GM18907 (cell line): ENCODE data around the gene FOXN3.

ENCODE experiments used
- ATAC-seq: cut with Tn5 transposase; IDR thresholded peaks from one replicate; pipeline ENCODE4 v1.9.1; 2021; ENCODE audit warnings: mild to moderate bottlenecking, moderate library complexity; ENCODE audit not compliant: unreplicated experiment

Gene FOXN3

DNA sequence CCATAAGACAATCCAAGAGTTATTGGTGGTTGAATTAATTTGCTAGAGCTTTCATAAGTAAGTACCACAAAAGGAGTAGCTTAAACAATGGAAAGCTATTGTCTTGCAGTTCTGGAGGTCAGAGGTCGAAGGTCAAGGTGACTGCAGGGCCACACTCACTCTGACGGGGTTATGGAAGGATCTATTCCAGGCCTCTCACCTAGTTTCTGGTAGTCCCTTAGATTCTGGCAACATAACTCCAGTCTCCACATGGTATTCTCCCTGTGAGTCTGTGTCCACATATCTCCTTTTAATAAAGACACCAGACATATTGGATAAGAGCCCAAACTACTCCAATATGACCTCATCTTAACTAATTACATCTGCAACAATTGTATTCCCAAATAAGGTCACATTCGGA lies 273.4 kb downstream of the FOXN3 start:
- no peak for ATAC-seq

DNA sequence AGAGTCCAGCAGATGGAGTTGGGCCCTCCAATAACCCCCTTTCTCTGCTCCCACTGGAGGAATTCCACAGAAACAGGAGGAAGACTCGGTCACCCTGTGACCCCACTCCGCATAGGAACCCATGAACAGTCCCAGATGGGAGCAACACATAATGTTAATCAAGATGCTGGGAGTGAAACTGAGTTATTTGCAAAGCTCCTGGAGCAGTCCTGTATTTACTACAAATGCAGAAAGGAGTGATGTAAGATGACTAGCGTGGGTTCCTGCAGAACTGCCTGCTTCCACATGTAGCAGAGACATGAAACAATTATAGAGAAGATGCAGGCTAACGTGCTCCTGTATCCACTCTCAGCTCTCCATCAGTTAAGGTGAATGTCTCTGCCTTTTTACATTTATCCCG lies 274.7 kb downstream of the FOXN3 start:
- no peak for ATAC-seq

DNA sequence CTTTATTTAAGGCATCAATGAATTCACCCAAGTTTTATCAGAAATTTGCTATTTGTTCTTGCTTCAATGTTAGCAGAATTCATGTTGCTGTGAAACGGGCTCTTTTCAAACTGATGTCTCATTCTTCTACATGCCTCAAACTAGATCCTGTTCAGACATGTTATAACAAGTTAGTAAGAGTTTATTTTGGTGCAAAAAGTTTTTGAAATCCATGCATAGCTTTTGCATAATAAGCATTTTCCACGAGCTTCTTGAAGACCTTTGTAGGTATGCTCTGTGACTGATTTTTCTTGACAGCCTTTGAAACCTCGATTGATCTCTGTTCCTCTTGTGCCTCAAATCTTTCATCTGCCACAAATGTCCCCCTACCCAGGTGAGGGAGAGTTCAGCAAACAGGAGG lies 275.2 kb downstream of the FOXN3 start:
- ATAC-seq, result no peak

DNA sequence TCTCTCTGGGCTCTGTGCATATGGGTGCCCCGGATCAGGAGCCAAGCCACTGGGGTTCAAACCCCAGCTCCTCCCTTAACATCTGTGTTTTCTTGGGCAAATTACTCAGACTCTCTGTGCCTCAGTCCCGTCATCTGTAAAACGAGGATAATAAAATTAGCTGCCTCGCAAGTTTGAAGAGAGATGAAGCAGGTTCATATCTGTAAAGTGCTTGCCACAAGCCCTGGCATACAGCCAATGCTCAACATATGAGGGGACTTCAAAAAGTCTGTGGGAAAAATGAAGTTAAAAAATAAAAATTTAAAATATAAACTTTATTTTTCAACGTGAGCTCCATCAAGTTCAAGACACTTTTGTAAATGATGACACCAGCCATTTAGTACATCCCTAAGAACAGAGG lies 276.7 kb downstream of the FOXN3 start:
- ATAC-seq, result no peak

DNA sequence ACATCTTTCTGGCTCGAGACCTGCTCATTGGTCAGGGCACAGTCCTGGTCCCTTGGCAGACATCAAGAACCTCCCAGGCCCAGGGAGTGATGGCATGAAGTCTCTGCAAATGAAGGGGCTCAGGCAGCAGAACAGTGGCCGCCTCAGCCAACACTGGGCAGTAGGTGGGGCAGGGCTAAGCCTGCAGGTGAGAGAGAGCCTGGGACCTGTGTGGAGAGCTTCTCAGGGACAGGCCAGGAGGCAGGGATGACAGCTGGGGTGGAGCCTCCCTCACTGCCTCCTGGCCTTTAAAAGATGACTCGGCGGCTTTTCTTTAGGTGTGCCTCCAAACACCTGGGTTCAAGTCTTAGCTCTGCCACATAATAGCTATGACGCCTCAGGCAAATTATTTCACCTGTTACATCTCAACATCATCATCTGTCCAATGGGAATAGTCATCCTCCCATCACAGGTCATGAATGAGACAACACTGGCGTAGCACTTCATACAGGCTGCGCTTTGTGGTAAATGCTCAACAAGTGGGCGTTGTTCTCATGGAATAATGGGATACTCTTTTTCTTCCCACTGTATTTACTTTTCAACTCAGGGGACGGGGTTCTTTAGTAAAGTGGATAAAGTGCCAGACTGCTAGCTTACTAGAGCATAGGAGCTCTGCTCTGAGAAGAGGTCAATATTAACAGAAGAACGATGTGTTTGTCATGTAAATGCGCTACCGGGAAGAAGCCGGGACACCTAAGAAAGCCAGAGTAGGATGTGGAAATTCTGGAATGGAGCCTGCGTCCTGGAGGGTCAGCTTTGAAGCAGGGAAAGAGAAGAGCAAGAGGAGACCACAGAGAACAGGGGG lies 277.4 kb downstream of the FOXN3 start:
- no peak for ATAC-seq

DNA sequence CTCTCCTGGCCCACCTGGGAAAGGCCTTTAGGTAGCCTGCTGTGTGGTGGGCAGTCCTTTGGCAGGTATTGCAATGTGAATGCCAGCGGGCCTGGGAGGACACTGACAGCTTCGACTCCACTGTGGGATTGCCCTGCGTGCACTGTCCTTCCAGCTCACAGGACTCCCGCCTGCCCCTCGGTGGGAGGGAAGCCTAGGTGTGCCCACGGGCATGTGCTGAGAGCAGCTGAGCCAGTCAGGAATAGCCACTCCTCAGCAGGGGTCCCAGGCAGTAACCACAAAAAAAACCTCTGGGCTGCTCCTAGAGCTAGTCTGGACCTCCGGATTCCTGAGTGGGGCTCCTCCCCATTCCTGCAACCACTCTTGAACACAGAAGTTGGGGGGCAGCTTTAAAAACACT lies 278.2 kb downstream of the FOXN3 start:
- ATAC-seq, result no peak

DNA sequence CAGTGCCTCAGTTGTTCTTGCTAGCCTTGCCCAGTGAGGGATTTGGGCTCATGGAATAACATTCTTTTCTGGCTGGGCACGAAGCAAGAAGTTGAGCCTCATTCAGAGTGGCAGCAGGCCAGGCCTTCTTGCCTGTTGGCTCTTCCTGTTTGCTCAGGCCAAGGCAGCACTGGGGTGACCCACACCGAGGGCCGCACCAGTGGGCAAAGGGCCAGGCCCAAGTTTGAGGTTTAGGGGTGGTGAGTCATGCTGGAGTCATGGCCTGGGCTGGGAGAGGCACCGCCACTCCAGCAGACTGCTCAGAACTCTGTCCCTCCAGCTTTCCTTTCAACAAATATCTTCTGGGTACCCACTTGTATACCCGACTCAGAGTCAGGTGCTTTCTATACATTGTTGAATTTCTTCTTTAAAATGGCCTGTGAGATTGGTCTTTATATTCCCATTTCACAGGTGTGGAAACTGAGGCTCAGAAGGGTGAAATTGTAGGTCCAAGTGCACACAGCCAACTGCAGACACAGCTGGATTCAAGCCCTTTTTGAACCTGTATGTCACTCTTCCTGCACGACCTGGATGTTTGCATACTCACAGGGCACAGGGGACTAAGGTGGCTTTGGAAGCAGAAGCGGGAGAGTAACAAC lies 279.4 kb downstream of the FOXN3 start:
- ATAC-seq, result no peak

DNA sequence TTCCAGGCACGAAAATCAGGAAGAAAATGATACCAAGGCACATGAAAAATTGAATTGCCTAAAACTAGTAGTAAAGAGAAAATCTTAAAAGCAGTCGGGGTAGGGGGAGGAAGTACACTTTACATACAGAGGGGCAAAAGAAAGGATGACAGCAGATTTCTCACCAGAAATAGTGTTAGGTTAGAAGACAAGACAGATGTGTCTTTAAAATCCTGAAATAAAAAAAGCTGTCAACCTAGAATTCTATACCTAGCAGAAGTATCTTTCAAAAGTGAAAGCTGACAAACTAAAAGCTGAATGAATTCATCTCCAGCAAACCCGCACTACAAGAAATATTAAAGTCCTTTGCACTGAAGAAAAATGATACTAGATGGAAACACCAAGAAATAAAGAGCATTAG lies 280.4 kb downstream of the FOXN3 start:
- ATAC-seq, result no peak

DNA sequence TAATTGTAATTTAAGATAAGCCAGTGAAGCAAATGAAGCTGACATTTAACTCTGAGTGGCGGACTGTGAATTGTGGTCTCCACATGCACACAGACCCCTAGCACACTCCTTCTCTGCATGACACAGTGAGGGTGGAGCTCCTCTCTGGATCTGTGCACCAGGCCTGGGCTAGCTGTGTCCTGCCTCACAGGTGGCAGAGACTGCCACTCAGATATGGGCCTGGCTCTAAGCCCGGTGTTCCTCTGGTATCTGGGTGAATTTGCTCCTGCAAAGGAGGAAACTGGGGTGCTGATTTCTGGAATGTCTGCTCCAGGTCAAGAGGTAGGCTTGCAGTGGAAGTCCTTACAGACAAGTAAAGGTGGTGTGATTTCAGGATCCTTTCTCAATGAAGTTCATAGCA lies 282.4 kb downstream of the FOXN3 start:
- no peak for ATAC-seq

DNA sequence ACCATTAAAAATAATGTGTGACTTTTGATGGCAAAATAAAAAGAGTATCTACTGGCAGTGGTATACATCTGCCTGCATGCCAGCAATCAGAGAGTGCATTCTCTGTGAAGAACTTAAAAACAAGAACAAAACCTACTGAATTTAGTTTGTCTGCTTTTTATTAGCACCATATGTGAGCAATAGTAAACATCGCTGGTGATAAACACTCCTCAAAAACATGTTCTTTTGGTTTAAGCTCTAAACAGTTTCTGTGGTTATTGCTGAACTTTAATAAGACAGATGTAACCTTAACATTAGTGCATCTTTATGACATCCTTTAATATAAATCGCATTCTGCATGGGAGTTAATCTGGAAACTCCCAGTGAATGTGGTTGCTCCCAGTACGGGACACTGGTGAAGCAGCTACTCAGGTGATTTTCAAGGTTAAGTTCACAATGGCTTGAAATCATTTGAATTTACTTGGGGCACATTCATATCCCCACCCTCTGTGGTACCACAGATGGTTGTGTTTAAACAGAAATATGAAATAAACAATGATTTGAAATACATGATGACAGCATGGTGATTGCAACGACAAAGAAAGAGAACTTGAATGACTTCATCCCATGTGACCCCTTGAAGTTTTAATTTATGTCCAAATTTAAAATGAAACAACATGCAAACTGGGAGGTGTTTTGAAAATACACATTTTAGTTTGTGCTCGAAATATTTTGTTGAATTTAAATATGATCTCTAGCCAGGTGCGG lies 285.9 kb downstream of the FOXN3 start:
- ATAC-seq, result no peak

DNA sequence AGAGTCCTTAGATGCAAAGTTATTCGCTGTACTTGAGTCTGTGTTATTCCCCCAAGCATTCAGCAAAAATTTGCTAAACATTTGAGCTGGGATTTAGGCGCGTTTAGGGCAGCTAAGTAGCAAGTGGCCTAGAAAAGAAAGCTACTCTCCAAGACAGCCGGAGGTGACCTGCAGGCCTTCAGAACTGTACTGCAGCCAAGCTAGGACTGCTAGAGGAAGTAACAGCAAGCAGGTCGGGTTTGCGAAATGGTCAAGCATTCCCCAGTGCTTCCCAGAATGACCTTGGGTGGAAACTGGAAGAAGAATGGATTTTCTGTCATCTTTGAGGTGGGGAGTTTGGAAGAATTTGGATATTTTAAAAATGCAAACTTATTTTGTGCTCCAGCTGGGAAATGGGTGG lies 287.5 kb downstream of the FOXN3 start:
- no peak for ATAC-seq

DNA sequence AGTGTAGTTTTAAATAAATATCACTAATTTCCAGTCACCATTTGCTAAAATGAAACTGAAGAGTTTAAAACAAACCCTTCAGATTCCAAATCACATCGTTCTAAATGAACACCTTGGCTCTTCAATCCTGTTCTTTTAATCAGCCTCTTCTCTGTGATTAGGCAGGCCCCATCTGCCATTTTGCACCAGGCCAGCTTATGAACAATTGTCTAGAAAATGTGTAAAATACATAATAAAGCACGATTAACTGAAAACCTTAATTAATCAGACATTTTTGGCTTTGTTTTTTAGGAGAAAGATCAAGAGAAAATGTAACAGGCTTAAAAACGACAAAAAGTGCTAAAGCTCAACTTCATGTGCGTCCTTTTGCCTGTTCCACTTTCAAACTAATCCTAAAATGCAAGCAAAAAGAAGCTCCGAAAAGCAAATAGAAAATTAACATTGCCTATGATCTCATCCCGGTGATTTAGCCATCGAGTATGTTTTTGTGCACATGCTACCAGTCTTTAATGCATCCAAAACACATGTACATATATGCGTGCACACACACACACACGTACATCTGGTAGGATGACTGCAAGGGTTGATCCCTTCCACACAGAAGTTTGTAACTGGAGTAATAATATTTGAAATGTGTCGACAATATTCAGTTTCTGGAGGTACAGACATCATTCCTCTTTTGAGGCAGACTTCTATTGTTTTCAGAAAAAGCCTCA lies 288.6 kb downstream of the FOXN3 start:
- no peak for ATAC-seq

DNA sequence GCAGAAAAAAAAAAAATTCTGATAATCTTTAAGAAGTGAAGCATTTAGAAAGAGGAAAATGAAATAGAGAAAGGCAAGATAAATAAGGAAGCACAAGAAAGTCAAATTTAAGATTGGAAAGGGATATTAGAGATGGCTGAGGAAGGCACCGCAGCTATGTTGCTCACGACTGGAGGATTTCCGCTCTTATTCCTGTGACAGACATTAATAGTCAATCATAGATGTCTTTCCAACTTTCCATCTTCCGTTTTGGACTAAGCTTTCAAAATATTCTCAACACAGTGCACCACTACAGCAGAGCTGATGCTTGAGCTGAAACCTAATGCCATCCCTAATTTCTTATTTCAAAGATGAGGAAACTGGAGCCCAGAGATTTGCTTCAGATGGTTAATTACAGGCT lies 290.6 kb downstream of the FOXN3 start:
- no peak for ATAC-seq

DNA sequence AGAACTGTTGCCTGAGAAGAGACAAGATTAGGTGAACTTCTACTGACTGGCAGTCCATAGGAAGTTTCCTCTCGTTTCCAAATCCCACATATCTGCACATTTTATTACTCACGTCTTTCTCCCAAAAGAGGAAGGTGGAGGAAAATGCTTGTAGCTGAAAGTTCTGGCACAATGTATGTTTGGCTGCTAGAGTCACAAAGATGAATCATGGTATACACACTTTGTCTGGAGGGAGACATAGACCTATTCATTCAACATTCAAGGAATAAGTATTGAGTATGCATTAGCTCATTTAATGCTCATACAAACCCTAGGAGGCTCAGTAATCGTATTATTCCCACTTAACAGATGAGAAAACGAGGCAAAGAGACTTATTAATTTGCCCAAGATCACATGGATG lies 291.8 kb downstream of the FOXN3 start:
- no peak for ATAC-seq

DNA sequence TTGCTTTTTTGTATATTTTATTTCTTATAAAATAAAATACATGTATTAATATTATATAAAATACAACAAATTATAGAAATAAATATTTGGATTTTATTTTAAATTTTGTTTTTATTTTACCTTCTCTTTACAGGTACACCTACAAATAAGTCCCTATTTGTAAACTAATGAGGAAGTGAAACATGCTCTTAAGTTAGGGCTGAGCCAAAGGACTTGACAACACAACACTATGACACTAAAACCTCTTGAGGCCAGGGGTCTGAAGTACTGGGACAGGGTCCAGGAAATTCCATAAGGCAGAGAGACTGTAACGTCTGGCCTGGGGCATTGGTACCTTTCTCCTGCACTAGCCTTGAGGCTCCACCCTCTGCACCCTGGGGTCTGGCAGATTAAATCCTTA lies 293.2 kb downstream of the FOXN3 start:
- no peak for ATAC-seq

DNA sequence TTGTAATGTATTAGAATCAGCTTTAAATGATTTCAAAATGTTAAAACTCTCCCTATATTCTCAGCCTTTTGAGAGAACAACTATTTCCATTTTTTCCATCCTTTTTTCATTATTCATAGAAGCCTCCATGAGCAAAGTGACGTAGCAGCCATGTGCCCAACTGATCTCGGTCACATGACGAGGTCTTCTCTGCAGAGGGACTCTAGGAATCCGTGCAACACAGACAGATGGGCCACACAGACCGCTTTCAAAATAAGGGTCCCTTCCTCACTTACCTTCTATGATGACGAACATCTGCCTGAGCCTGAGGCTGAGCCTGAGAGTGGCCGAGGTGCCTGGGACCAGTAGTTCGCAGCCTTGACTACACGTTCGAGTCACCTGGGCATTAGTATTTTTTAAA lies 293.8 kb downstream of the FOXN3 start:
- no peak for ATAC-seq

DNA sequence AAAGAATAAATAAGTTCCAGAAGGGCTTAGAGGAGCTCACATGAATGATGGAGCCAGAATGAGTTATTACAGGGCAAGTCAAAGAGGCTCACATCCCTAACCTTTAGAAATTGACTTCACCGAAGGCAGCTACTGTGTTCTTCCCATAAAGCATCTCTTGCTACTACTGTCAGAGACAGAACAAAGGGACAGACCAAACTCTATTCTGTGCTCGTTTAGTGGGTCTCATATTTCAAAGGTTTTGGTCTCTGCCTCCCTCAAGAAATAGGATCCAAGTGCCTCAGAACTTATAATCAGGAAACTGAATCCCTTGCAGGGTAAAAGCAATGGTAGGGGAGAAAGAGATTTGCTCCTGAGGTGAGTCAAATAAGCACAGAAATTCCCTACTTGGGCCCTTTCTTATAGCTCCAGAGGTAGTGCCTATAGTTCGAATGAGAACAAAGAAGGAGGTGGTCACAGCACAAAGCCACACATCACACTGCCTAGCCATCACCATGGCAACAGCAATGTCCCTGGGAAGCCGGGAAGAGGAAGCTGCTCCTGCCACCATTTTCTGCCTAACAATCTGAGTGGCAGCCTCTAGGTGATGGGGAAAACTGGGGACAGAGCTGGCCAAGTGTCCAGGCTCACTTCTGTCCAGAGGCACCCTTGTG lies 294.9 kb downstream of the FOXN3 start:
- no peak for ATAC-seq

DNA sequence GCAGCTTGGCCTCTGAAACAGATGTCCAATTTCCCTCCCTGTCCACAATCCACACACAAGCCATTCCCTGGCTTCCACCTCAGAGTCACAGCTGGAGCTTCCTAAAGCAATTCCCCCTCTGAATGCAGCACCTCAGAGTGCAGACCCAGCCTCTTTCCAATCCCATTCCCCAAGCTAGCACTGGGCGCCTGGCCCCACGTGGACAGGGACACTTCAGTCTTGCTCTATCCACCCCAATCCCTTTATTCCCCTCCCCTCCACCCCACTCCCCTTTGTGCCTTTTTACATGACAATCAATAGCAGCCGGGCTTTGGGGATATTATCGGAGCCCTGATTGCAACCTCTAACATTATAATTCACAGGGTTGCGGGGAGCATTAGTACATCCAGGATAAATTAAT lies 300.0 kb downstream of the FOXN3 start:
- no peak for ATAC-seq

DNA sequence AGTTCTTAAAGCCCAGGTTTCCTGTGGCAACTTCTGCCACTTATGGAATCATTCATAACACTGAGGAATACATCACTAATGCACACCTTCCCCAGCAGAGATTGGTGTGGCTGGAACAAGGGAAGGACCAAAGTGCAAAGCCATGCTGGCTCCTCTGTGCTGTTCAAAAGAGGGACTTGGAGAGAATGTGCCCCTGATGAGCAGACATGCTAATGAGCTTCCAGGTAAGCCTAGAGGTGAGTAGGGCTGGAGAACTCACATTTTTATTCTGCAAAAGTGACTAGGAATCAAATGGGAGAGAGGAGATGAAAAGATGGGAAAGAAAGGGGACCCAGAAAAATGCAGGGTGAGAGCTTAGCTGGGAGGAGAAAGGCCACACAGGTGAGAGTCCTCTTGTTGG lies 302.9 kb downstream of the FOXN3 start:
- ATAC-seq, result no peak

DNA sequence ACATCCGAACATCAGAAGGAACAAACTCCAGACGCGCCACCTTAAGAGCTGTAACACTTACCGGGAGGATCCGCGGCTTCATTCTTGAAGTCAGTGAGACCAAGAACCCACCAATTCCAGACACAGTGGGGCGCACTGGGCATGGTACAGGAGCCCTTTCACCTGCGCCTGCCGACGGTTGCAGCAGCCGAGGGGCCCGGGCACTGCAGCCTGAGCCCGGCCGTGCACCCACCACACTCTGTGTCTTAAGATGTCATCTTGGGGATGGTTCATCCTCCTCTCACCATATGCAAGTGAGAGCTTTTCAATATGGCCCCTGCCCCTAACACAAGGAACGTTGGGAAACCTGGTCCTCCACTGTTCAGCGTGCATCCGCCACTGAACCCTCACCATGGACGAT lies 304.3 kb downstream of the FOXN3 start:
- no peak for ATAC-seq
